BE2C (cell line): ENCODE measurements around the gene LSAMP.

Experiments
- DNase-seq: peaks from one replicate; pipeline ENCODE4 v3.0.0-alpha.2; 2020
- H3K27me3 ChIP-seq: fragments of 250-450 bp; sonication (Bioruptor Pico); 2 replicates; pipeline ENCODE4 v1.5.1; 2020; ENCODE audit warnings: mild to moderate bottlenecking
- H3K36me3 ChIP-seq: fragments of 250-450 bp; sonication (Bioruptor Pico); 2 replicates; pipeline ENCODE4 v1.5.1; 2020; ENCODE audit warnings: mild to moderate bottlenecking
- H3K4me1 ChIP-seq: fragments of 250-450 bp; sonication (Bioruptor Pico); 2 replicates; pipeline ENCODE4 v1.5.1; 2020
- H3K4me3 ChIP-seq: 2 replicates; pipeline ENCODE4 v1.5.1; 2011; ENCODE audit warnings: low read depth, low read length
- H3K9me3 ChIP-seq: fragments of 250-450 bp; sonication (Bioruptor Pico); 2 replicates; pipeline ENCODE4 v1.5.1; 2020
- TF ChIP-seq, protein P1 (sequence below): IDR thresholded peaks from 2 replicates; pipeline ENCODE4 v1.5.1; 2012; ENCODE audit warnings: mild to moderate bottlenecking, low read depth, low read length

Gene LSAMP

GRCh38 chr3:116442331-116443021 lies 2.8 kb downstream of the LSAMP start:
- Histone ChIP-seq H3K4me1 (no peaks in the 10 kb centered on the region), H3K36me3 (no peaks in the 10 kb centered on the region), H3K27me3 (no peaks in the 10 kb centered on the region), H3K9me3 (no peaks in the 10 kb centered on the region), H3K4me3 (no peak overlapping the region)
- DNase-seq: no peak
- TF ChIP-seq, protein P1, sequence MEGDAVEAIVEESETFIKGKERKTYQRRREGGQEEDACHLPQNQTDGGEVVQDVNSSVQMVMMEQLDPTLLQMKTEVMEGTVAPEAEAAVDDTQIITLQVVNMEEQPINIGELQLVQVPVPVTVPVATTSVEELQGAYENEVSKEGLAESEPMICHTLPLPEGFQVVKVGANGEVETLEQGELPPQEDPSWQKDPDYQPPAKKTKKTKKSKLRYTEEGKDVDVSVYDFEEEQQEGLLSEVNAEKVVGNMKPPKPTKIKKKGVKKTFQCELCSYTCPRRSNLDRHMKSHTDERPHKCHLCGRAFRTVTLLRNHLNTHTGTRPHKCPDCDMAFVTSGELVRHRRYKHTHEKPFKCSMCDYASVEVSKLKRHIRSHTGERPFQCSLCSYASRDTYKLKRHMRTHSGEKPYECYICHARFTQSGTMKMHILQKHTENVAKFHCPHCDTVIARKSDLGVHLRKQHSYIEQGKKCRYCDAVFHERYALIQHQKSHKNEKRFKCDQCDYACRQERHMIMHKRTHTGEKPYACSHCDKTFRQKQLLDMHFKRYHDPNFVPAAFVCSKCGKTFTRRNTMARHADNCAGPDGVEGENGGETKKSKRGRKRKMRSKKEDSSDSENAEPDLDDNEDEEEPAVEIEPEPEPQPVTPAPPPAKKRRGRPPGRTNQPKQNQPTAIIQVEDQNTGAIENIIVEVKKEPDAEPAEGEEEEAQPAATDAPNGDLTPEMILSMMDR: no peak

GRCh38 chr3:116441652-116442051 lies 3.6 kb downstream of the LSAMP start:
- no peaks in the 10 kb centered on the region for H3K4me1 ChIP-seq
- H3K4me3 ChIP-seq: no peak overlapping the region
- TF ChIP-seq, protein P1: no peak
- H3K36me3 ChIP-seq: no peaks in the 10 kb centered on the region
- H3K9me3 ChIP-seq: no peaks in the 10 kb centered on the region
- no peaks in the 10 kb centered on the region for H3K27me3 ChIP-seq
- DNase-seq: no peak

GRCh38 chr3:116440196-116440595 lies 5.1 kb downstream of the LSAMP start:
- H3K27me3 ChIP-seq: no peaks in the 10 kb centered on the region
- no peak overlapping the region for H3K4me3 ChIP-seq
- TF ChIP-seq, protein P1: no peak
- DNase-seq: no peak
- H3K4me1 ChIP-seq: no peaks in the 10 kb centered on the region
- H3K36me3 ChIP-seq: no peaks in the 10 kb centered on the region
- H3K9me3 ChIP-seq: no peaks in the 10 kb centered on the region

GRCh38 chr3:116433552-116433951 lies 11.7 kb downstream of the LSAMP start:
- Histone ChIP-seq H3K36me3 (no peaks in the 10 kb centered on the region), H3K9me3 (no peaks in the 10 kb centered on the region), H3K27me3 (no peaks in the 10 kb centered on the region), H3K4me1 (no peaks in the 10 kb centered on the region), H3K4me3 (no peak overlapping the region)
- TF ChIP-seq, protein P1: no peak
- DNase-seq: no peak

DNA sequence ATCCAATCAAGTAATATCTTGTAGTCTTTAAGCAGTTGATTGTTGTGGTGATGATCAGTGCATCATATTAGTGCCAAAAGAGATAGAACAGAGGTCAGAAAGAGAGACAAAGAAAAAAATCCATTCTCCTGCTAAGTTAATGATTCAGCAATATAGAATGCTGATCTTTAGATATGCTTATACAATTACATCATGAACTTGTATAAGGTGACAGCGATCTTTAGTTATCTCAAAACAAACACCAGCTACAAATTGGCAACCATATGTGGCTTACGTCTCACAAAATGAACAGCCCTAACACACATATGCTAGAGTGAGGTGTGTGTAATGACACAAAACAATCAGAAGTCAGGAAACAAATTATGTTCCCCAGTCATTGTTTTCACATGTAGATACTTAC lies 12.5 kb downstream of the LSAMP start:
- TF ChIP-seq, protein P1: no peak
- no peaks in the 10 kb centered on the region for H3K27me3 ChIP-seq
- H3K9me3 ChIP-seq: no peaks in the 10 kb centered on the region
- H3K4me3 ChIP-seq: no peak overlapping the region
- H3K36me3 ChIP-seq: no peaks in the 10 kb centered on the region
- DNase-seq: no peak
- H3K4me1 ChIP-seq: no peaks in the 10 kb centered on the region

- Histone ChIP-seq H3K9me3 (no peaks in the 10 kb centered on the region), H3K4me3 (no peak overlapping the region), H3K27me3 (no peaks in the 10 kb centered on the region), H3K36me3 (no peaks in the 10 kb centered on the region), H3K4me1 (no peaks in the 10 kb centered on the region)
- TF ChIP-seq, protein P1: no peak
- DNase-seq: no peak
Observed at GRCh38 chr3:116429479-116430269, 15.6 kb downstream of the LSAMP start.
